ENCODE results near the gene PTPRJ.
A peak's percentile ranks its signal among the peaks of the same experiment; 100 is the strongest.

Gene PTPRJ

GRCh38 chr11:48043111-48043990 lies 63.0 kb downstream of the PTPRJ start:
- no peak for DNase-seq

GRCh38 chr11:48043991-48044512 lies 63.7 kb downstream of the PTPRJ start:
- DNase-seq, result no peak

- no peak for DNase-seq
Observed at GRCh38 chr11:48044577-48044976, 64.2 kb downstream of the PTPRJ start.

GRCh38 chr11:48045536-48045935 lies 65.2 kb downstream of the PTPRJ start:
- no peak for DNase-seq

GRCh38 chr11:48047616-48048015 lies 67.3 kb downstream of the PTPRJ start:
- no peak for DNase-seq

GRCh38 chr11:48049036-48049435 lies 68.7 kb downstream of the PTPRJ start:
- no peak for DNase-seq

GRCh38 chr11:48050304-48050703 lies 69.9 kb downstream of the PTPRJ start:
- no peak for DNase-seq

GRCh38 chr11:48051217-48051830 lies 71.0 kb downstream of the PTPRJ start:
- no peak for DNase-seq

GRCh38 chr11:48052183-48053044 lies 72.1 kb downstream of the PTPRJ start:
- peak; percentile 41 for DNase-seq

GRCh38 chr11:48054994-48055291 lies 74.6 kb downstream of the PTPRJ start:
- no peak for DNase-seq

- peak; percentile 55 for DNase-seq
Observed at GRCh38 chr11:48055292-48056132, 75.2 kb downstream of the PTPRJ start.

GRCh38 chr11:48056325-48057183 lies 76.2 kb downstream of the PTPRJ start:
- no peak for DNase-seq

GRCh38 chr11:48058064-48058463 lies 77.7 kb downstream of the PTPRJ start:
- DNase-seq, result no peak

- DNase-seq, result no peak
Observed at GRCh38 chr11:48058788-48059187, 78.4 kb downstream of the PTPRJ start.

- no peak for DNase-seq
Observed at GRCh38 chr11:48062649-48063048, 82.3 kb downstream of the PTPRJ start.

- no peak for DNase-seq
Observed at GRCh38 chr11:48063424-48063978, 83.1 kb downstream of the PTPRJ start.

- no peak for DNase-seq
Observed at GRCh38 chr11:48064306-48064705, 83.9 kb downstream of the PTPRJ start.

- DNase-seq, result no peak
Observed at GRCh38 chr11:48066881-48067800, 86.8 kb downstream of the PTPRJ start.

- DNase-seq, result no peak
Observed at GRCh38 chr11:48073031-48073861, 92.9 kb downstream of the PTPRJ start.

Measured in hematopoietic multipotent progenitor cell treated with erythropoietin and hydrocortisone succinate and interleukin-3 and kit ligand, for 8 days (in vitro differentiated cells).